Testis (tissue), 2 donors: Measurements from ENCODE around the gene HLA-DOB.

Experiments
- POLR2A ChIP-seq: fragments of 450-650 bp; IDR thresholded peaks from one replicate; pipeline ENCODE4 v1.6.1; 2017; ENCODE audit warnings: antibody characterized with exemption, mild to moderate bottlenecking, moderate library complexity
- TF ChIP-seq, protein P1 (sequence below), 3 experiments: fragments of 450-650 bp in 2 of 3; fragments of 200-600 bp in 1 of 3; sonication (generic) in 1 of 3; IDR thresholded peaks; one replicate each; pipeline ENCODE4 v1.5.1; 2016 to 2019; ENCODE audit warnings: antibody characterized with exemption in 3 of 3, mild to moderate bottlenecking in 2 of 3, moderate library complexity in 1 of 3

DNA sequence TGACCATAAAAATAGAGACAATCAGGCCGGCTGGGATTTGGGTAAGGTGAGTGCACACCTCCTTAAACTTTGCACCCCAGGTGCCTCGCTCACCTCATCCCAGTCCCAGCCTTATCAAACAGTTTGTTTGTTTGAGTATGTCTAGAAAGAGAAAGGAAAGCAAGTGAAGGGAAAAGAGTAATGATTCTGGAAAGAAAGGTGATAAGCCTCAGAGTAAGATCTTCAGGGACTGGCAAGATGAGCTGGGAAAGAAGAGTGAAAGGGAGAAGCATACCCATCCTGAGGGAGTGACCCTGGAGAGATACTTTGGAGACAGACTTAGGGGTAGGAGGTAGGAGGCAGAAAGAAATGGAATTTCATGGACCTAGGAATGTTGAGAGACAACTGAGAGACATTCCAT is 20.1 kb upstream of the HLA-DOB start:
- TF ChIP-seq, protein P1, sequence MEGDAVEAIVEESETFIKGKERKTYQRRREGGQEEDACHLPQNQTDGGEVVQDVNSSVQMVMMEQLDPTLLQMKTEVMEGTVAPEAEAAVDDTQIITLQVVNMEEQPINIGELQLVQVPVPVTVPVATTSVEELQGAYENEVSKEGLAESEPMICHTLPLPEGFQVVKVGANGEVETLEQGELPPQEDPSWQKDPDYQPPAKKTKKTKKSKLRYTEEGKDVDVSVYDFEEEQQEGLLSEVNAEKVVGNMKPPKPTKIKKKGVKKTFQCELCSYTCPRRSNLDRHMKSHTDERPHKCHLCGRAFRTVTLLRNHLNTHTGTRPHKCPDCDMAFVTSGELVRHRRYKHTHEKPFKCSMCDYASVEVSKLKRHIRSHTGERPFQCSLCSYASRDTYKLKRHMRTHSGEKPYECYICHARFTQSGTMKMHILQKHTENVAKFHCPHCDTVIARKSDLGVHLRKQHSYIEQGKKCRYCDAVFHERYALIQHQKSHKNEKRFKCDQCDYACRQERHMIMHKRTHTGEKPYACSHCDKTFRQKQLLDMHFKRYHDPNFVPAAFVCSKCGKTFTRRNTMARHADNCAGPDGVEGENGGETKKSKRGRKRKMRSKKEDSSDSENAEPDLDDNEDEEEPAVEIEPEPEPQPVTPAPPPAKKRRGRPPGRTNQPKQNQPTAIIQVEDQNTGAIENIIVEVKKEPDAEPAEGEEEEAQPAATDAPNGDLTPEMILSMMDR (IDR thresholded peaks at IDR 0.05), result no peak
- TF ChIP-seq POLR2A, result no peak
